ENCODE measurements around the gene RUSF1.
A peak's percentile ranks its signal among the peaks of the same experiment; 100 is the strongest.

The RUSF1 gene

DNA sequence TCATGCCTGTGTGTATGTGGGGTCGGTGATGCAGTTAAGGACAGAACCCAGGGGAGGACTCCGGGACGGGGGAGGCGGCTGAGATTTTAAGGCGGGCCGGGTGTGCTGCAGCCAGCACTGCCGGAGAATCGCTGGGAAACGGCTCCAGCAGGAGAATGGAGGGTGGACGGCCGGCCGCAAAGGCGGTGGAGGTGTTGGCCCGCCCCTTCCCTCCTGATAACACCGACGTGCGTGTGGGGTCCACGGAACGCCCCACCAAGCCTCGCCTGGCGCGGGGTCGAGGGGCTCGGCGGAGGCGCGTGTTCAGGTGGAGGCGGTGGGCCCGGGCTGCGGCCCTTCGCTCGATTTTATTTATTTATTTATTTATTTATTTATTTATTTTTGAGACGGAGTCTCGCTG is 66.2 kb downstream of the RUSF1 start:
- DNase-seq (ENCODE audit: low spot score in 2 of 2): no peak
- no peaks in the 10 kb centered on the region for H3K9me3 Mint-ChIP-seq
- peaks cover 3% of the 10 kb centered on the region for H3K36me3 Mint-ChIP-seq (ENCODE audit: insufficient read depth)
- no peak for ATAC-seq (replicated peaks; ENCODE audit: extremely low read depth, poor library complexity, severe bottlenecking)
- H3K27ac Mint-ChIP-seq (ENCODE audit: low read depth): no peak overlapping the region
- no peaks in the 10 kb centered on the region for H3K27me3 Mint-ChIP-seq
- H3K4me1 Mint-ChIP-seq: peaks cover 25% of the 10 kb centered on the region
- peak overlapping the region; percentile 90 for H3K4me3 Mint-ChIP-seq

- no peaks in the 10 kb centered on the region for H3K9me3 Mint-ChIP-seq
- H3K27me3 Mint-ChIP-seq: no peaks in the 10 kb centered on the region
- no peak overlapping the region for H3K27ac Mint-ChIP-seq (ENCODE audit: low read depth)
- H3K4me3 Mint-ChIP-seq: no peak overlapping the region
- H3K36me3 Mint-ChIP-seq (ENCODE audit: insufficient read depth): peaks cover 3% of the 10 kb centered on the region
- DNase-seq (ENCODE audit: low spot score in 2 of 2): no peak
- ATAC-seq (replicated peaks; ENCODE audit: extremely low read depth, poor library complexity, severe bottlenecking): no peak
- H3K4me1 Mint-ChIP-seq: peaks cover 25% of the 10 kb centered on the region
These were observed 67.5 kb downstream of the RUSF1 start for GRCh38 chr16:31440516-31441184.

- no peaks in the 10 kb centered on the region for H3K9me3 Mint-ChIP-seq
- DNase-seq (ENCODE audit: low spot score in 2 of 2) (no peak), ATAC-seq (replicated peaks; ENCODE audit: extremely low read depth, poor library complexity, severe bottlenecking) (no peak)
- H3K4me1 Mint-ChIP-seq: peaks cover 25% of the 10 kb centered on the region
- no peak overlapping the region for H3K4me3 Mint-ChIP-seq
- H3K27me3 Mint-ChIP-seq: no peaks in the 10 kb centered on the region
- peaks cover 3% of the 10 kb centered on the region for H3K36me3 Mint-ChIP-seq (ENCODE audit: insufficient read depth)
- peak overlapping the region; percentile 41 for H3K27ac Mint-ChIP-seq (ENCODE audit: low read depth)
These were observed 68.7 kb downstream of the RUSF1 start for GRCh38 chr16:31439519-31439918.

Measured in central memory CD8-positive, alpha-beta T cell (primary cell).